HG03175 (cell line): ENCODE results near the gene ARHGAP6.

Source experiments
- ATAC-seq: cut with Tn5 transposase; IDR thresholded peaks from one replicate; pipeline ENCODE4 v1.9.1; 2021; ENCODE audit warnings: mild to moderate bottlenecking, moderate library complexity; ENCODE audit not compliant: unreplicated experiment

Gene ARHGAP6

DNA sequence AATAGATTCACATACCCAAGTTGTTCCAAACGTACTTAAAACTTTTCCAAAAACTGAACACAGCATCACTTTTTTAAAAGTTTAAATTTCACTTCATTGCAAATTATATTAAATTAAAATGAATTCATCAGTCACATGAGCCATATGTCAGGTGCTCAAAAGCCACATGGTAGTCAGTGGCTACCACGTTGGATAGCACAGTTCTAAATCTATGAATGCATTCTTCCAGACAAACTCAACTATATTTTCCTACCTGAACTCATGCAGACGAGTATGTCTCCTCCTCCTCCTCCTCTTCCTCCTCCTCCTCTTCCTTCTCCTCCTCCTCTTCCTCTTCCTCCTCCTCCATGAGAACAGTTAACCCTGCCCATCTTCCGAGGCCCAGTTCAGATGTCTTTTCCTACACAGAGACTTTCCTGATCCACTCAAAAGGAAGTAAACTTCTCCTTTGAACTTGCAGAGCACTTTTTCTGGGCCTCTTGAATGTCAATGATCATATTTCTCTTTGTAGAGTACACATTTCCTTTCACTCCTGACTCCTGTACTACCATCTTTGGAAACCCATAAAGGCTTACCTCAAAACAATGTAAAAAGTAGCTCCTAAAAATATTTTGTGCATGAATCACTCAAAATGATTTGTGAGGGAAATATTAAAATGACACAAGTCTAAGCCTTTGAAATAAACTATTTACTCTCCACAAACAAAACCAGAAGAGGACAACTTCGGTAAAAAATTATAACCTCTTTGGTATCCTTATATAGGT is 199.9 kb downstream of the ARHGAP6 start:
- no peak for ATAC-seq

- no peak for ATAC-seq
Measured at GRCh38 chrX:11464836-11465463, 200.8 kb downstream of the ARHGAP6 start.

DNA sequence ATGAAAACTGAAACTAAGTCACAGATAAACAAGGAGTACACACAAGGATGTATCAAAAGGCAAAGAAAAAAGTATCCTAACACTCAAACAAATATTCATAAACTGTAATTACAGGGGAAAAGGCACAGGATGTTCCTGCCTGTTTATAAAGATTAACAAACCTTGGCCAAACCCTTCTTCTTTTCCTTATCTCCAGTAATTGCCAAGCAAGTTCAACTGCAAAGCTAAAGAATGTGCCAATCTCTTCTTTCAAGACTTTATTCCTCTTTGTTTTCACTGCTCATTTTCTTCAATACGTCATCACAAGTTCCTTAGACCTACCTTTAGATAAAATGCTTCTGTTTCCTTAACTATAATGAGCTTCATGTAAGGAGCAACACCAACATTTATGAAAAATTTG is 201.3 kb downstream of the ARHGAP6 start:
- ATAC-seq: no peak

DNA sequence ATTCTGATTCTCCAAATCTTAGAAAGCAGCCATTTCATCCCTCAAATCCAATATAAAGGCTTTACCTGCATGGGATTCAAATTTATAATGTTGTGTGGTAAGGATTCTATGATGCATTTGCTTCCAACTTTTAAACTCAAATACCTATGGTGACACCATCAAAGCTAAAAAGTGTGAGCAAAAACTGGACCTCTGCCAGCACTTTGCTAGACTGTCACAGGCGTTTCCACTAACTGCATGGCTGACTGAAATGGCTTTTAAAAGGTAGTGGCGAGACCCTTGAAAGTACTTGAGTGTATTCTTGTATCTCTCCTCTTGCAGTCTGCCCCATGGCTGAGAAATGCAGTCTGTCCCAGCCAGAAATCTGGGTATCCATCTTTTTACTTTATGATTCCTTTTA is 203.1 kb downstream of the ARHGAP6 start:
- ATAC-seq: no peak

GRCh38 chrX:11462136-11462535 is 203.6 kb downstream of the ARHGAP6 start:
- no peak for ATAC-seq

- ATAC-seq: no peak
Measured at GRCh38 chrX:11461201-11462001, 204.3 kb downstream of the ARHGAP6 start.

GRCh38 chrX:11460347-11460746 is 205.4 kb downstream of the ARHGAP6 start:
- no peak for ATAC-seq

GRCh38 chrX:11458170-11458569 is 207.6 kb downstream of the ARHGAP6 start:
- ATAC-seq: no peak

GRCh38 chrX:11451151-11451550 is 214.6 kb downstream of the ARHGAP6 start:
- no peak for ATAC-seq

GRCh38 chrX:11450354-11450753 is 215.4 kb downstream of the ARHGAP6 start:
- no peak for ATAC-seq

DNA sequence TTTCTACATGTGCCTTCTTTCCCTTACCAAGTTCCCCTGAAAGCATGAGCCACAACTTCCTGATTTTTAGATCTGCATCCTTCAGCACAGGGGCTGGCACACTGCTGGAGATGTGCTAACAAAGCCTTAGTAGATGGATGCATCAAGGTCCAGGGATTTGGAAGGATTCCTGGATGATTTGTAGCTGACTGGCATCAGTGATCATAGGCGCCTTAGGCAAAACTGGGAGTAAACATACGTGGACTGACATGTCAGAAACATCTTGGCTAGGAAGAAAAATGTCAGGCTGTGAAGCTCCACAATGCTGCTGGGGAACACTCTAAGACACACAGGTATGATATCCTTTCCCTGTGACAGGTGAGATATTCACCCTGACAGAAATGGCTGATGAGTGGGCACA is 216.1 kb downstream of the ARHGAP6 start:
- ATAC-seq: no peak

DNA sequence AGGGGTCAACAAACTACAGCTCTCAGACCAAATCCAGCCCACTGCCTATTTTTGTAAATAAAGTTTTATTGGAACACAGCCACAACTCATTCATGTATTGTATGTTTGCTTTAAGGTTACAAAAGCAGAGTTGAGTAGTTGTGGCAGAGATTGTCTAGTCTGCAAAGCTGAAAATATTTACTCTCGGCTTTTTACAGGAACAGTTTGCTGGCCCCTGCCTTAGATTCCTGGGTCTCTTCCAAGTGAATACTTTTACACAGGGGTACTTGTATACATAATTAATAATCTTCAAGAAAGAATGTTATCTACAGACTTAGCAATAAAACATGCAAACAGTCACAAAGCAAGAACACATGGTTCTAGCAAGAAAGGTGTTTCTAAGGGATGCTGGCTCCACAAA is 218.3 kb downstream of the ARHGAP6 start:
- ATAC-seq: no peak

GRCh38 chrX:11446949-11447348 is 218.8 kb downstream of the ARHGAP6 start:
- no peak for ATAC-seq

DNA sequence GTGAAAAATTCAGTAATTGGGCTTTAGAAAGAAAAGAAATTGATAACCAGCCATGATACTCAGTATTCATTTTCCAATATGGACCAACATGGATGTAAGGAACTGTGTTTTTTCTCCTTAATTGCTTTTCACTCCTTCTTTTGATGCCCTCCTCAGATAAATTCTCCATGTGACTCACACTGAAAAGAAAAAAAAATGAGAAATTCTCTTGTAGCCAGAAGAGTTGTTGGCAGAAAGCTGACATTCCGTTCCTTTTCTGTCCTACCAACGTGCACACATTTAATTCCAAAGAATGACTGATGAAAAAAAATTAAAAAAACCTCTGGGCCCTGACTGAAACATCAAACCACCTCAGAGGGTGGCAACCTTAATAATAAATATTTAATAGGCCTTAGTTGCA is 219.4 kb downstream of the ARHGAP6 start:
- ATAC-seq: no peak

DNA sequence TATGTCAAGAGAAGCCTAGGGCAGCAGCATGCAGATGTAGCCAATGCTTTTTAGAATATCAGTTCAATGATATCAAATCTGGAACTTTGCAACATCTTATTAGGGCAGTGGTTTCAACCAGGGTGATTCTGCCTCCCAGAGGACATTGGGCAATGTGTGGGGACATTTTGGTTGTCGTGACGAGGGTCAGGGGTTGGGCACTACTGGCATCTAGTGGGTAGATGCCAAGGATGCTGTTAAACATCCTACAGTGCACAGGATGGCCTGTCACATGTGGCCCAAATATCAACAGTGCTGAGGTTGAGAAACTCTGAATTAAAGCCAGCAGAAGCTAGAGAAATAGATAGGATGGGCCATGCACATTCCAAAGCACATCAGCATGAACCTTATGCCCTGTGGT is 220.2 kb downstream of the ARHGAP6 start:
- no peak for ATAC-seq

GRCh38 chrX:11444052-11444451 is 221.7 kb downstream of the ARHGAP6 start:
- no peak for ATAC-seq

- no peak for ATAC-seq
Measured at GRCh38 chrX:11439846-11440245, 225.9 kb downstream of the ARHGAP6 start.

GRCh38 chrX:11438767-11439166 is 227.0 kb downstream of the ARHGAP6 start:
- no peak for ATAC-seq

DNA sequence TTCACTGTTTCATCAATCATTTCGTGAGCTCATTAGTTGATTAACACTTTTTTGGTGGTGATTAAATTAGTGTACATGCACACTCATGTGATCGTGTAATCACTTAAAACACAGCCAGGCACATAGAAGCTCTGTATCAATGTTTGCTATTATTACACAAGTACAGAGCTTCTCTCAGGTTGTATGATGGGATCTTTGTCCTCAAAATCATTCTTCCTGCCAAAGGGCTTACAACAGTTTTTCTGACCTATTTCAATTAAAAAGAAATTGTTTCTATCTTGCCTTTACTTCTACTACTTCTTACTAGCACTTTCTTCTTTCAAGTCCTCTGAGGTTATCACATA is 227.4 kb downstream of the ARHGAP6 start:
- ATAC-seq: no peak

- ATAC-seq: no peak
Measured at GRCh38 chrX:11437642-11438379, 227.9 kb downstream of the ARHGAP6 start.

DNA sequence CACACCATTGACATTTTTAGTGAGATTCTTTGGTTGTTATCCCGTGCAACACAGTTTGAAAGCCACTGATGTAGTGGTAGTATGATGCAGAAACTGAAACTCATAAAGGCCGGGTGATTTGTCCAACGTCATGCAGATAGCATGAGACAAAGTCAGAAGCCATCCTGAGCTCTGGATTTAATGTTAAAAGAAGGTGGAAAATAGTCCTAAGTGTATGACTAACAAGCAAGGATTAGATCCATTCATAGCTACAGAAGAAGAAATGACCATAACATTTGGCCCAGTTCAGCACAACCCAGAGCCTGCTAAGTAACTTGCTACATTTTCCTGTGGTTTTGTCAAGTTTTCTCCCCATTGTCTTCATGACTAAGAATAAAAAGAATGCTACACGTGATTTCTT is 230.2 kb downstream of the ARHGAP6 start:
- ATAC-seq: no peak
